ENCODE data around the gene FJX1.

FJX1 gene

DNA sequence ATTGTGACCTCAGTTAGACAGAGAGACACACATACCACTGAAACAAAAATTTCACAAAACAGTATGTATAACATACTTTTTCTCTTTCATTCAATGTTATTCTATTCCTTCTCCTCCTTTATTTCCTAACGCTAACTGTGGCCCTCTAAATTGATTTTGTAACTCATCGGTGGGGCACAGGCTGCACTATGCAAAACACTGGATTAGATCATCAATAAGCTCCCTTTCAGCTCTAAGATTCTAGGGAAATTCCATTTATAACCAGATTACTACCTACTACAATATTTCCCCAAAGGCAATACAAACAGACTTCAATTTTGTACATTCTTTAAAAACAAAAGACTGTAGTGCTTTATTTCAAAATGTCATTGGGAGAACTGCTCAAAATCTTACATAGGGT lies 6.1 kb downstream of the FJX1 start:
- TF ChIP-seq, protein P1, sequence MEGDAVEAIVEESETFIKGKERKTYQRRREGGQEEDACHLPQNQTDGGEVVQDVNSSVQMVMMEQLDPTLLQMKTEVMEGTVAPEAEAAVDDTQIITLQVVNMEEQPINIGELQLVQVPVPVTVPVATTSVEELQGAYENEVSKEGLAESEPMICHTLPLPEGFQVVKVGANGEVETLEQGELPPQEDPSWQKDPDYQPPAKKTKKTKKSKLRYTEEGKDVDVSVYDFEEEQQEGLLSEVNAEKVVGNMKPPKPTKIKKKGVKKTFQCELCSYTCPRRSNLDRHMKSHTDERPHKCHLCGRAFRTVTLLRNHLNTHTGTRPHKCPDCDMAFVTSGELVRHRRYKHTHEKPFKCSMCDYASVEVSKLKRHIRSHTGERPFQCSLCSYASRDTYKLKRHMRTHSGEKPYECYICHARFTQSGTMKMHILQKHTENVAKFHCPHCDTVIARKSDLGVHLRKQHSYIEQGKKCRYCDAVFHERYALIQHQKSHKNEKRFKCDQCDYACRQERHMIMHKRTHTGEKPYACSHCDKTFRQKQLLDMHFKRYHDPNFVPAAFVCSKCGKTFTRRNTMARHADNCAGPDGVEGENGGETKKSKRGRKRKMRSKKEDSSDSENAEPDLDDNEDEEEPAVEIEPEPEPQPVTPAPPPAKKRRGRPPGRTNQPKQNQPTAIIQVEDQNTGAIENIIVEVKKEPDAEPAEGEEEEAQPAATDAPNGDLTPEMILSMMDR (IDR thresholded peaks at IDR 0.05): no peak

DNA sequence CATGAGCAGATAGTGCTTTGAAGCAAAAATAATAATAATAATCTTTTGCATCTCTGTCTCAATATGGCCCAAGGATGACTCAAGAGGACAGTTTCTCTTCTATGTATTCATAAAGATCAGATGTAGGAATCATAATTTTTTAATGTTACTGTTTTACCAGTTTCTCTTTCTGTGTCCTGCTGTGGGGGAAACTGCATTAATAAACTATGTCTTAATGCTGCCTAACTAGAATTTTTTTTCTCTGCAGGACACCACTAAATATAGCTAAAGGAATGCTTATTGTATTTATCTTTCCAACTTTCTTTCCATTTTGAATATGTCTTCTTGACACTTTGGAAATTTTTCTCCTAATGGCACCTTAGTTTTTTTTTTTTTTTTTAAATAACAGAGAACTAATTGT lies 6.5 kb downstream of the FJX1 start:
- TF ChIP-seq, protein P1 (IDR thresholded peaks at IDR 0.05): no peak

DNA sequence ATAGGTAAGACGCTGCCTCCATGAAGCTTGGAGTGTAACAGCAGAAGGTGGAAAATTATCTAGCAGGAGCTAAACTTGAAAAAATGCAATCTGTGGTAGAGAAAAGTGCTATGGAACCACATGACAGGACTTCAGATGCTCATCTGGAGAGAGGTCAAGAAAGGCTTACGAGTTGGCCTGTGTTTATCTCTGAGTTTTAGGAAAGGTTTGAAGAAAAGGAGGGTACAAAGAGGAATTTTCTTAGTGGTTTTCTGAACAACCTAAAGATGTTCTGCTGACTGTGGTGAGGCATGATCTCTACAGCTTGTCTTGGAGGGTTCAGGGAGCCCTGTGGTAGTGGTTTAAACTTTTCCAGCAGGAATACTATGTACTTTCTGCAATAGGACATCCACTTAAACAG lies 8.2 kb downstream of the FJX1 start:
- TF ChIP-seq, protein P1 (IDR thresholded peaks at IDR 0.05): no peak

DNA sequence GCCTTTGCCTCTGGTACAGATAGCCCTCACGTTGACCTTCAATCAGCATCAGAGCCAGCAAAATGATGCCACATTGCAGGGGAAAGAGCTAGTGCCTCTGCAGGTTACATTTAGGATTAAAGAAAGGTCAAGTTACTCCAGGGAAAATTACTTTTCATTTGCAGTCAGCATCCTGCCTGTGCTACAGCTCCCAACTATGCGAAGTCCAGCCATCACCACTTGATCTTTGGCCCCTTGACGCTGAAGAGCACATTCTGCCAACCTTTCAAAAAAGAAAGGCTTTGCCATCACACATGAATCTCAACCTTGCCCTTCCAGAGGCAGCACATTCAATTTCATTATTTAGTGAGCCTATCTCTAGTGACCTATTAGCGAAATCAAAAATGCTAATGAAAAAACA lies 11.3 kb downstream of the FJX1 start:
- TF ChIP-seq, protein P1 (IDR thresholded peaks at IDR 0.05): no peak

DNA sequence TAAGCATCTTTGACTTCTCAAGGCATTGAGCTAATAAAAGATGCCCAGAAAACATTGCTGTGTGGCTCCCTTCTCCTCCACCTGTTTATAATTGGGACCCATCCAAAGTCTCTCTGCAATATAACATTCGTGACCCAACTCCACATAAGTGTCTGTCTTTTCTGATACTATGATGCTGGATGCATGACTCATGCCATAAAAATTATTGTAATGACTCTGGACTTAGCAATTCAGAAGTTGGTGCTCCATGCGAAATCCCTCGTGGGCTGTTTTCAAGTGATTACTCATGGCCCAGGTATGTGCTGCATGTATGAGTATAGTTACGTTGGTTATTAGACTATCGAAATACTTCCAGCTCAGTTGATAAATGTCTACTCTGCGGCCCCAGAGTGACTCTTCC lies 11.7 kb downstream of the FJX1 start:
- TF ChIP-seq, protein P1 (IDR thresholded peaks at IDR 0.05): no peak

DNA sequence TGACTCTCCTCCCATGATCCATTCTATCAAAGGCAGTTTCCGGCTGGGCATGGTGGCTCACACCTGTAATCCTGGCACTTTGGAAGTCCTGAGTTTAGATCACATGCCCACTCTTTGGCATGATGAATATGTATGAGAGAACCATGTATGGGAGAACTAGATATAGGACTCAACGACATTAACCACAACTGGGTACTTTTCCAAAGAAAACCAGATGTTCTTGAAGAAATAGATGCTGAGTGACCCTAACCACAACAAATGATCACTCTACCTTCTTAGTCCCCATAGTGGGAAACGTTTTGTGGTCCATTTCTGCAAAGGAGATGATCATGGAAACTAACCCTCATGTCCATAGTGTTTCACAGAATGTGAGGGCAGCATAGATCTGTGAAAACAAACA lies 13.6 kb downstream of the FJX1 start:
- TF ChIP-seq, protein P1 (IDR thresholded peaks at IDR 0.05): no peak

DNA sequence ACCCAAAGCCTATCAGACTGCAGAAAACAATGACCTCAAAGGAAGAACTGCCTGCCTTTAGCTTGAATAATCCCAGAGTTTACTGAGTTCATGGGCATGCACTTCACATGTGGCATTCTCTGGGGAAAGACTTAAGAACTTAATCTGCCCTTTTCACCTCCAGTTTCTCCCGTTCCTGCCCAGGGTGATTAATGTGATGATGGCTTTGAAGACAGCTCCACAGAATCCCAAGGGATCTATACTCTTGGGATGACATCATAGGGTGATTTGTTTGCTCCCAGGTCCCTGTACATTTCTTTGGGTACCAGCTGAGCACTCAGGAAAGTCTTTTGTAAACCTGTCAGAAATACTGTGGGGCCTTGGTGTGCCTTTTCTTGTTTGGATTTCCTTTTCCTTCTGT lies 14.0 kb downstream of the FJX1 start:
- TF ChIP-seq, protein P1 (IDR thresholded peaks at IDR 0.05): no peak

DNA sequence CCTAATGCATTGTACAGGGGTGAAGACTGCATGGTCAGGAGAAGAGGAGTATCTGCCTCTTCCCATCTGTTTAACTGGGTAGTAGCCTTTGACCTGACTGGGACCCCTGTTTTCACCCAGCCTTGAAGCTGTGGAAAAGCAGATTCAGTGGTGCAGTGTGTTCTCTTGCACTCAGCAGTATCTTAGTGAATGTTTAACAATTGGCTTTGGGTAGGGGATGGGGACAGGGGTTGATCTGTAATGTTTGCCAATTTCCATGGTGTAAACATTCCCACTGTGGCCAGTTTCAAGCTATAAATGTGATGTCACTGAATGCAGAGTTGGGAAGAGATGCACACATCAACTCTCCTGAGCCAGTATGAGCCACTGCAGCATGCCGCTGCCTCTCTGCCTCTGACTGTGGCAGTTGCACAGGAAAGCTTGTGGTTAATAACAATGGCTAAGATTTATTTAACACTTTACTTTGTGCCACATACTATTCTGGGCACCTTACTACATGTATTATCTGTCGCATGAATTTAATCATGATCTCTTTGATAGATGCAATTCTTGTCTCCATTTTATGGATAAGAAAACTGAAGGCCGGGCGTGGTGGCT lies 15.7 kb downstream of the FJX1 start:
- TF ChIP-seq, protein P1 (IDR thresholded peaks at IDR 0.05): no peak

Data from LNCAP (cell line).